Right lobe of liver (tissue), 4 donors: ENCODE measurements around the gene PAM16.

Experiments used
- POLR2A ChIP-seq: fragments of 450-650 bp; IDR thresholded peaks from one replicate; pipeline ENCODE4 v1.6.1; 2017; ENCODE audit warnings: antibody characterized with exemption, mild to moderate bottlenecking
- TF ChIP-seq, protein P1 (sequence below), 4 donors: fragments of 200-600 bp in 3 of 4; fragments of 450-650 bp in 1 of 4; IDR thresholded peaks; one replicate each; pipeline versions ENCODE4 v1.5.1 to v1.8.0; 2016 to 2022; ENCODE audit warnings: antibody characterized with exemption in 4 of 4, mild to moderate bottlenecking in 2 of 4
- donor health status: DM: no; HTN: no; CAD: no.
- donor health status: DM: no; HTN: no; CAD: no.
- donor health status: DM: no; HTN: yes; CAD: no.

DNA sequence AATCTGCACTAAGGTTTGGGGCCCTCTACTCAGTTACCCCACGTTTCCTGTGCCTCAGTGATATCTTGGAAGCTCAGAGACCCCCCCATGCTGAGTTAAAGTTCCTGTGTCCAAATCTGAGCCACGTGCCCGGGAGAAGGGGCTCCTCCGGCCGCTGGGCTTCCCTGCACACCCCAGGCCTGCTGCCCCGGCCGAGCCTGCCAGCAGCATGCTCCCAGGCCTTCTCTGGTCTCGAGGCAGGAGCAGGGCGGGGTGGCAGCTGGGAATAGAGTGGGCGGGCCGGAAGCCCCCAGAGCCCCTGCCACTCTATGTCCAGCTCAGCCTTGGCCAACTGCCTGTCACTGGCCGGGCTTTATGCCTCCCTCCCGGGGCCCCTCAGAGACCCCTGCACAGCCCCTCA, 14.9 kb upstream of the PAM16 start:
- TF ChIP-seq, protein P1, sequence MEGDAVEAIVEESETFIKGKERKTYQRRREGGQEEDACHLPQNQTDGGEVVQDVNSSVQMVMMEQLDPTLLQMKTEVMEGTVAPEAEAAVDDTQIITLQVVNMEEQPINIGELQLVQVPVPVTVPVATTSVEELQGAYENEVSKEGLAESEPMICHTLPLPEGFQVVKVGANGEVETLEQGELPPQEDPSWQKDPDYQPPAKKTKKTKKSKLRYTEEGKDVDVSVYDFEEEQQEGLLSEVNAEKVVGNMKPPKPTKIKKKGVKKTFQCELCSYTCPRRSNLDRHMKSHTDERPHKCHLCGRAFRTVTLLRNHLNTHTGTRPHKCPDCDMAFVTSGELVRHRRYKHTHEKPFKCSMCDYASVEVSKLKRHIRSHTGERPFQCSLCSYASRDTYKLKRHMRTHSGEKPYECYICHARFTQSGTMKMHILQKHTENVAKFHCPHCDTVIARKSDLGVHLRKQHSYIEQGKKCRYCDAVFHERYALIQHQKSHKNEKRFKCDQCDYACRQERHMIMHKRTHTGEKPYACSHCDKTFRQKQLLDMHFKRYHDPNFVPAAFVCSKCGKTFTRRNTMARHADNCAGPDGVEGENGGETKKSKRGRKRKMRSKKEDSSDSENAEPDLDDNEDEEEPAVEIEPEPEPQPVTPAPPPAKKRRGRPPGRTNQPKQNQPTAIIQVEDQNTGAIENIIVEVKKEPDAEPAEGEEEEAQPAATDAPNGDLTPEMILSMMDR (IDR thresholded peaks at IDR 0.05), result no peak
- TF ChIP-seq POLR2A, result no peak
